GM19025 (cell line): Measurements from ENCODE around the gene PRR22.
"Not testable (repeated sequence)": the region's sequence is repeated elsewhere in the genome, so short reads cannot be mapped to it uniquely, and the experiment has no call there.

Experiments used
- ATAC-seq: cut with Tn5 transposase; IDR thresholded peaks from one replicate; pipeline ENCODE4 v1.9.1; 2021; ENCODE audit warnings: mild to moderate bottlenecking, low read depth, moderate library complexity; ENCODE audit not compliant: unreplicated experiment

PRR22 gene

DNA sequence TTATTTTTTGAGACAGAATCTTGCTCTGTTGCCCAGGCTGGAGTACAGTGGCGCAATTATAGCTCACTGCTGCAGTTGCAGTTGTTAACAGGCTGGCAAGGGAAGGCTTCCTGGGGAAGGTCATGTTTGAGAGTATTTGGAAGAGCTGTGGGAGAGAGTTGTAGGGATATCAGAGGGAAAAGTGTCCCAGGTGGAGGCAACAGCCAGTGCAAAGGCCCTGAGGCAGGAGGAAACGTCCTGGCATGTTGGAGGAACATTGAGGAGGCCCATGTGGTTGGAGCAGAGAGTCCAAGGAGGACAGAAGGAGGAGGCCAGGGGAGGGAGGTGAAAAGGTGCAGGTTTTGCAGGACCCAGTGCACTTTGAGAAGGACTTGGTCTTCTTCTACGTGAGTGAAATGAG, 8.6 kb upstream of the PRR22 start:
- ATAC-seq: no peak

DNA sequence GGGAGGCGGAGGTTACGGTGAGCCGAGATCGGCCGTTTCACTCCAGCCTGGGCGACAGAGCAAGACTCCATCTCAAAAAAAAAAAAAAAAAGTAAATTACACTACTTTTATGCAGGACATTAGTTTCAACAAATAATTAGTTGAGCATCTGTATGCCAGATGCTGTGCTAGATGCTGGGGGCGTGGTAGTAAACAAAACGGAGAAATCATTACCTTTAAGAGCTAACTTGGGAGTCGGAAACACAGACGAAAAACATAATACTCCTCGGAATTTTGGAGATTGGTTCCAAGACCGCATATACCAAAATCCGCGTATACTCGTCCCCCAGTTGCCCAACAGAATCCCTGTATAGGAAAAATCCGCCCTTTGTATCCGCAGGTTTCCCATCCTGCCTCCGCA, 7.7 kb upstream of the PRR22 start:
- ATAC-seq: no peak

GRCh38 chr19:5790559-5791520, 6.3 kb upstream of the PRR22 start, which contains the start of gene DUS3L:
TSS of gene DUS3L (minus strand) at chr19:5791163. CDS start at chr19:5791141, 22 bp downstream.
- peak; percentile 89 for ATAC-seq

GRCh38 chr19:5789886-5790558, 5.5 kb upstream of the PRR22 start:
- ATAC-seq: no peak

GRCh38 chr19:5789351-5789761, 4.8 kb upstream of the PRR22 start:
- no peak for ATAC-seq

- no peak for ATAC-seq
Measured at GRCh38 chr19:5788422-5788821, 3.9 kb upstream of the PRR22 start.

DNA sequence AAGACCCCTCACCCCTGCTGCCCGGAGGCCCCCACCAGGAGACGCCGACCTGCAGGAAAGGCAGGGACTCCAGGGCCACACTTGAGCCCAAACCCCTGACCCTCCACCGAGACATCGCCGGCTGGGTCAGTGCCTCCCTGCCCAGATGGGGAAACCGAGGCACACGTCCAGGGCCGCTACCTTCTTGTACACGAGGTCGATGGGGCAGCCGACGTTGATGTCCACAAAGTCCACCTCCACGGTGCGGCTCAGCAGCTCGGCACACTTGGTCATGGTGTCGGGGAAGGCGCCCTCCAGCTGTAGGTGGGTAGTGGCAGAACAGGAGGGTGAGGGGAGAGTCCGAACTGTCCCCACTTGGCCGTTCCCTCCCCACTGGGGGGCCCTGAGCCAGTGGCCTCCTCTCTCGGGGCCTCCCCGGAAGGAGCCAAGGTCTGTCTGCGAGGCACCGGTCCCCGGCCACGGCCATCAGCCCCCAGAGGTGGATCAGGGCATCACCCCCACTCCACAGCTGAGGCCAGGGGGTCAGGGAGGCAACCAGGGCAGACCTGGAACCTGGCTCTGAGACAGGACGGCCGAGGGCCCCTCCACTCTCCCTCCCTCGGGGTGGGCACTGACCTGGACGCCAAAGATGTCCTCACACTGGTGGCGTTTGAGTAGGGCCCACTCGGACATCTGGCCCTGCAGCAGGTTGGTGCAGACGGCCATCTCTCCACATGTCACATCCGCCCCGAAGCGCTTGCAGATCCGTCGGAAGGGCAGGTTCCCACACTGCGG, 3.0 kb upstream of the PRR22 start:
- ATAC-seq: no peak

GRCh38 chr19:5786593-5787408, 2.3 kb upstream of the PRR22 start:
- no peak for ATAC-seq

- ATAC-seq: no peak
Measured at GRCh38 chr19:5785423-5785822, 877 bp upstream of the PRR22 start.

- no peak for ATAC-seq
Measured at GRCh38 chr19:5782945-5783919, 1.3 kb downstream of the PRR22 start.

- no peak for ATAC-seq
Measured at GRCh38 chr19:5782322-5782721, 2.2 kb downstream of the PRR22 start.

- not testable (repeated sequence) for ATAC-seq
Measured at GRCh38 chr19:5780916-5781315, 3.6 kb downstream of the PRR22 start.

DNA sequence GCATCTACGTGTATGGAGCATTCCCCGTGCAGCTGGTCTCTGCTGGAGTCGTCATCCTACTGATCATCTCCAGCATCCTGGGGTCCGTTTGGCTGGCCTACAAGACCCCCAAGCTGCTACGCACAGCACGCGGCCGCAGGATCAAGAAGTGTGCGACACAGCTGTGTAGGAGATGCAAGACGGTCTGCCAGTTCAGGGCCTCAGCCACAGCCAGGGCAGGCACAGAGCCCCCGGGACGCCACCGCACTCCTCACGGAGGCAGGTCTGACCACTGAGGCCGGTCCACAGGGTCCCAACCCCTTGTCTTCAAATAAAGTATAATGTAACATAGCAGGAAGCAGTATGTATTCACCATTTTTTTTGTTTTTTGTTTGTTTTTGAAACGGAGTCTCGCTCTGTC, 6.1 kb downstream of the PRR22 start:
- ATAC-seq: no peak

DNA sequence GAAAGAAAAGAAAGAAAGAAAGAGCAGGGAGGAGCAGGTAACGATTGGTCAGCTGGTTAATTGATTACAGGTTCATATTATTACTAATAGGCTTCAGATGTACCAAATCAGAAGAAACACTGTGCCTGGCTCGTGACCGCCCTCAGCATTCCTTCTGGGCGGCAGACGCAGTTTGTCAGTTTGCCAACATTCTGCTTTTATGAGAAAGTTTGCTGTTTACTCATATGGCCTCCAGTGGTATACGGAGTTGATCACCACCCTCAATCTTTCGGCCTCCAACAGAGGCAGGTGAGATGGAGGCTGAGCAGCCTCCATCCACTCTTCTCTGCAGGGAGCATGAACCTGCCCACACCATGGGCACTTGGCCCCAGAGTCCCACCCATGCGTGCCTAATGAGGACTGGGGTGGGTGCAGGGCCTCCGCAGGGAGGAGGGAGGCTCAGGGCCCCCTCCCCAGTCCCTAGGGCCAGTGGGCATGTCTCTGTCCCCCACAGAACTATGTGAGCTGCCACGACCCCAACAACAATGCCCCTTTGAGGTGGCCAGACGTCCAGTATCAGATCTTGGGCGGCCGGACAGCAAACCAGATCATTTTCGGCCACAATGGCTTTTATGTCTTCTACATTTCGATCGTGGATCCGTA, 8.8 kb downstream of the PRR22 start:
- no peak for ATAC-seq

DNA sequence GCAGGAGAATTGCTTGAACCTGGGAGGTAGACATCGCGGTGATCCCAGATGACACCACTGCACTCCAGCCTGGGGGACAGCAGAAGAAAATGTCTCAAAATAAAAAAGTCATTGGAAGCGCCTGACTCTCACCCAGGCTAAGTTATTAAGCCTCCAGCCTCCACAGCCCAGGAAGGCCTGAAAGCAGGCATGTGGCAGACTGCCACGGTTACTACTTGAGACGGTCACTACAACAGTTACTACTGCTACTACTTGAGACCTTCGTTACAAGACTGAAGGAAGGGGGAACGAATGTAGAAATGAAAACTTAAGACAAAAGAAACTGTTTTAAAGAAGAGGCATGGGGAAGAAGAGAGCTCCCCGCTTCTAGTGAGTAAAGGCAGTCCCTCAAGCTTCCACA, 9.6 kb downstream of the PRR22 start:
- no peak for ATAC-seq

- no peak for ATAC-seq
Measured at GRCh38 chr19:5773276-5773675, 11.3 kb downstream of the PRR22 start.

- ATAC-seq: no peak
Measured at GRCh38 chr19:5772416-5772815, 12.1 kb downstream of the PRR22 start.

DNA sequence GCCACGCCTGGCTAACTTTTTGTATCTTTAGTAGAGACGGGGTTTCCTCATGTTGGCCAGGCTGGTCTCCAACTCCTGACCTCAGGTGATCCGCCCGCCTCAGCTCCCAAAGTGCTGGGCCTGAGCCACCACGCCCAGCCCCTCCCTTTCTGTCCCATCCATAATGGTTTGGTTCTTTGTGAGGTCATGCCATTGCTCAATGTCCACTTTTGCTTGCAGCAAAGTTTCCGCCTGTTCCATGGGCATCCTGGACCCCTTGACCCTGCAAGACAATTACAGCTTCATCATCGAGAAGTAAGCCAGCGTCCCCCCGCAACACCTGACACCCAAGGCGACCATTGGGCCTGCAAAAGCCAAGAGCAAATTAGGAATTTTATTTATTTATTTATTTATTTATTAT, 16.6 kb downstream of the PRR22 start:
- no peak for ATAC-seq
